ENCODE data around the gene ANTXR2.
"Not testable (repeated sequence)": the region's sequence is repeated elsewhere in the genome, so short reads cannot be mapped to it uniquely, and the experiment has no call there.

ANTXR2 gene

GRCh38 chr4:80009806-80010205 is 63.2 kb downstream of the ANTXR2 start:
- Mint-ChIP-seq H3K9me3 (peaks cover 3% of the 10 kb centered on the region), H3K4me3 (no peak overlapping the region), H3K27ac (peak overlapping the region; percentile 14), H3K4me1 (ENCODE audit: low read depth) (peaks cover 52% of the 10 kb centered on the region), H3K27me3 (no peaks in the 10 kb centered on the region), H3K36me3 (ENCODE audit: low read depth) (peaks cover 27% of the 10 kb centered on the region)
- DNase-seq: no peak

- H3K36me3 Mint-ChIP-seq (ENCODE audit: low read depth): peaks cover 33% of the 10 kb centered on the region
- no peak overlapping the region for H3K4me3 Mint-ChIP-seq
- peaks cover 9% of the 10 kb centered on the region for H3K9me3 Mint-ChIP-seq
- no peak for DNase-seq
- H3K27me3 Mint-ChIP-seq: no peaks in the 10 kb centered on the region
- peaks cover 58% of the 10 kb centered on the region for H3K4me1 Mint-ChIP-seq (ENCODE audit: low read depth)
- H3K27ac Mint-ChIP-seq: no peak overlapping the region
Observed at GRCh38 chr4:80008971-80009370, 64.1 kb downstream of the ANTXR2 start.

GRCh38 chr4:80008351-80008750 is 64.7 kb downstream of the ANTXR2 start:
- DNase-seq: no peak
- Mint-ChIP-seq H3K4me1 (ENCODE audit: low read depth) (peaks cover 58% of the 10 kb centered on the region), H3K9me3 (peaks cover 9% of the 10 kb centered on the region), H3K4me3 (peak overlapping the region; percentile 35), H3K27me3 (no peaks in the 10 kb centered on the region), H3K27ac (peak overlapping the region; percentile 86), H3K36me3 (ENCODE audit: low read depth) (peaks cover 31% of the 10 kb centered on the region)

GRCh38 chr4:80007745-80008149 is 65.3 kb downstream of the ANTXR2 start:
- Mint-ChIP-seq H3K36me3 (ENCODE audit: low read depth) (peaks cover 32% of the 10 kb centered on the region), H3K4me3 (peak overlapping the region; percentile 35), H3K27me3 (no peaks in the 10 kb centered on the region), H3K9me3 (peaks cover 9% of the 10 kb centered on the region), H3K4me1 (ENCODE audit: low read depth) (peaks cover 56% of the 10 kb centered on the region), H3K27ac (peak overlapping the region; percentile 86)
- no peak for DNase-seq

- peaks cover 56% of the 10 kb centered on the region for H3K4me1 Mint-ChIP-seq (ENCODE audit: low read depth)
- H3K27me3 Mint-ChIP-seq: no peaks in the 10 kb centered on the region
- H3K27ac Mint-ChIP-seq: peak overlapping the region; percentile 87
- peaks cover 34% of the 10 kb centered on the region for H3K36me3 Mint-ChIP-seq (ENCODE audit: low read depth)
- no peak for DNase-seq
- peaks cover 10% of the 10 kb centered on the region for H3K9me3 Mint-ChIP-seq
- H3K4me3 Mint-ChIP-seq: no peak overlapping the region
Observed at GRCh38 chr4:80006935-80007744, 65.9 kb downstream of the ANTXR2 start.

GRCh38 chr4:80005863-80006262 is 67.2 kb downstream of the ANTXR2 start:
- Mint-ChIP-seq H3K9me3 (peaks cover 15% of the 10 kb centered on the region), H3K36me3 (ENCODE audit: low read depth) (peaks cover 39% of the 10 kb centered on the region), H3K27me3 (no peaks in the 10 kb centered on the region), H3K4me1 (ENCODE audit: low read depth) (peaks cover 53% of the 10 kb centered on the region), H3K27ac (peak overlapping the region; percentile 87), H3K4me3 (no peak overlapping the region)
- DNase-seq: no peak

- no peak for DNase-seq
- H3K4me1 Mint-ChIP-seq (ENCODE audit: low read depth): peaks cover 46% of the 10 kb centered on the region
- no peak overlapping the region for H3K4me3 Mint-ChIP-seq
- peaks cover 35% of the 10 kb centered on the region for H3K36me3 Mint-ChIP-seq (ENCODE audit: low read depth)
- H3K27me3 Mint-ChIP-seq: no peaks in the 10 kb centered on the region
- H3K9me3 Mint-ChIP-seq: peaks cover 15% of the 10 kb centered on the region
- peak overlapping the region; percentile 22 for H3K27ac Mint-ChIP-seq
Observed at GRCh38 chr4:80004319-80004718, 68.7 kb downstream of the ANTXR2 start.

GRCh38 chr4:80002559-80002958 is 70.5 kb downstream of the ANTXR2 start:
- Mint-ChIP-seq H3K36me3 (ENCODE audit: low read depth) (peaks cover 28% of the 10 kb centered on the region), H3K9me3 (peaks cover 15% of the 10 kb centered on the region), H3K4me1 (ENCODE audit: low read depth) (peaks cover 42% of the 10 kb centered on the region)
- not testable (repeated sequence) for H3K27ac Mint-ChIP-seq, H3K4me3 Mint-ChIP-seq, H3K27me3 Mint-ChIP-seq, DNase-seq

- not testable (repeated sequence) for H3K9me3 Mint-ChIP-seq, H3K27ac Mint-ChIP-seq, H3K4me3 Mint-ChIP-seq
Observed at GRCh38 chr4:79999048-79999447, 74.0 kb downstream of the ANTXR2 start.

GRCh38 chr4:79998201-79998600 is 74.8 kb downstream of the ANTXR2 start:
- H3K36me3 Mint-ChIP-seq (ENCODE audit: low read depth): peaks cover 13% of the 10 kb centered on the region
- no peak overlapping the region for H3K27ac Mint-ChIP-seq

More at GRCh38 chr4:79999048-79999447, 74.0 kb downstream of the ANTXR2 start:
- Mint-ChIP-seq H3K36me3 (ENCODE audit: low read depth) (peaks cover 15% of the 10 kb centered on the region), H3K4me1 (ENCODE audit: low read depth) (peaks cover 19% of the 10 kb centered on the region)
- not testable (repeated sequence) for H3K27me3 Mint-ChIP-seq, DNase-seq

GRCh38 chr4:79996851-79997250 is 76.2 kb downstream of the ANTXR2 start:
- peaks cover 2% of the 10 kb centered on the region for H3K9me3 Mint-ChIP-seq
- peaks cover 24% of the 10 kb centered on the region for H3K4me1 Mint-ChIP-seq (ENCODE audit: low read depth)
- no peaks in the 10 kb centered on the region for H3K27me3 Mint-ChIP-seq
- DNase-seq: no peak
- peaks cover 6% of the 10 kb centered on the region for H3K36me3 Mint-ChIP-seq (ENCODE audit: low read depth)
- H3K4me3 Mint-ChIP-seq: no peak overlapping the region
- H3K27ac Mint-ChIP-seq: no peak overlapping the region

More at GRCh38 chr4:79998201-79998600, 74.8 kb downstream of the ANTXR2 start:
- Mint-ChIP-seq H3K4me1 (ENCODE audit: low read depth) (peaks cover 23% of the 10 kb centered on the region), H3K27me3 (no peaks in the 10 kb centered on the region), H3K9me3 (peaks cover 6% of the 10 kb centered on the region), H3K4me3 (no peak overlapping the region)
- no peak for DNase-seq

GRCh38 chr4:79993476-79993875 is 79.6 kb downstream of the ANTXR2 start:
- peaks cover 14% of the 10 kb centered on the region for H3K36me3 Mint-ChIP-seq (ENCODE audit: low read depth)
- H3K4me1 Mint-ChIP-seq (ENCODE audit: low read depth): peaks cover 39% of the 10 kb centered on the region
- no peaks in the 10 kb centered on the region for H3K27me3 Mint-ChIP-seq
- no peak overlapping the region for H3K27ac Mint-ChIP-seq
- no peak for DNase-seq
- H3K4me3 Mint-ChIP-seq: no peak overlapping the region
- H3K9me3 Mint-ChIP-seq: peaks cover 5% of the 10 kb centered on the region

- Mint-ChIP-seq H3K27me3 (no peaks in the 10 kb centered on the region), H3K4me3 (no peak overlapping the region), H3K27ac (no peak overlapping the region), H3K4me1 (ENCODE audit: low read depth) (peaks cover 36% of the 10 kb centered on the region), H3K9me3 (peaks cover 5% of the 10 kb centered on the region), H3K36me3 (ENCODE audit: low read depth) (peaks cover 16% of the 10 kb centered on the region)
- DNase-seq: no peak
Observed at GRCh38 chr4:79991601-79992000, 81.4 kb downstream of the ANTXR2 start.

- H3K27me3 Mint-ChIP-seq, H3K4me3 Mint-ChIP-seq, H3K27ac Mint-ChIP-seq, H3K9me3 Mint-ChIP-seq, DNase-seq: not testable (repeated sequence)
- Mint-ChIP-seq H3K36me3 (ENCODE audit: low read depth) (peaks cover 18% of the 10 kb centered on the region), H3K4me1 (ENCODE audit: low read depth) (peaks cover 36% of the 10 kb centered on the region)
Observed at GRCh38 chr4:79991100-79991499, 81.9 kb downstream of the ANTXR2 start.

GRCh38 chr4:79987401-79987800 is 85.6 kb downstream of the ANTXR2 start:
- no peak overlapping the region for H3K27ac Mint-ChIP-seq
- no peaks in the 10 kb centered on the region for H3K27me3 Mint-ChIP-seq
- H3K4me1 Mint-ChIP-seq (ENCODE audit: low read depth): peaks cover 27% of the 10 kb centered on the region
- peaks cover 27% of the 10 kb centered on the region for H3K36me3 Mint-ChIP-seq (ENCODE audit: low read depth)
- no peak for DNase-seq
- H3K4me3 Mint-ChIP-seq: no peak overlapping the region
- peaks cover 5% of the 10 kb centered on the region for H3K9me3 Mint-ChIP-seq

Data from activated T-cell treated with anti-CD3 and anti-CD28 coated beads, Interleukin-2, amount 50 U/mL, for 24 hours (primary cell).